Measurements from ENCODE around the gene TAS1R3.

DNA sequence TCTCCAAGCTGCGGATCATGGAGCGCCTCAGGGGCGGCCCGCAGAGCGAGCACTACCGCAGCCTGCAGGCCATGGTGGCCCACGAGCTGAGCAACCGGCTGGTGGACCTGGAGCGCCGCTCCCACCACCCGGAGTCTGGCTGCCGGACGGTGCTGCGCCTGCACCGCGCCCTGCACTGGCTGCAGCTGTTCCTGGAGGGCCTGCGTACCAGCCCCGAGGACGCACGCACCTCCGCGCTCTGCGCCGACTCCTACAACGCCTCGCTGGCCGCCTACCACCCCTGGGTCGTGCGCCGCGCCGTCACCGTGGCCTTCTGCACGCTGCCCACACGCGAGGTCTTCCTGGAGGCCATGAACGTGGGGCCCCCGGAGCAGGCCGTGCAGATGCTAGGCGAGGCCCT is 3.8 kb upstream of the TAS1R3 start:
- TF ChIP-seq EP300 (conservative IDR thresholded peaks at IDR 0.05; ENCODE audit: poor library complexity, severe bottlenecking) (no peak), TAF1 (IDR thresholded peaks at IDR 0.05; ENCODE audit: low read depth) (no peak), EZH2 (IDR thresholded peaks at IDR 0.05; ENCODE audit: borderline replicate concordance, insufficient read depth, low read length, poor library complexity, severe bottlenecking) (no peak), RAD21 (conservative IDR thresholded peaks at IDR 0.05) (no peak)
- TF ChIP-seq, protein P1, sequence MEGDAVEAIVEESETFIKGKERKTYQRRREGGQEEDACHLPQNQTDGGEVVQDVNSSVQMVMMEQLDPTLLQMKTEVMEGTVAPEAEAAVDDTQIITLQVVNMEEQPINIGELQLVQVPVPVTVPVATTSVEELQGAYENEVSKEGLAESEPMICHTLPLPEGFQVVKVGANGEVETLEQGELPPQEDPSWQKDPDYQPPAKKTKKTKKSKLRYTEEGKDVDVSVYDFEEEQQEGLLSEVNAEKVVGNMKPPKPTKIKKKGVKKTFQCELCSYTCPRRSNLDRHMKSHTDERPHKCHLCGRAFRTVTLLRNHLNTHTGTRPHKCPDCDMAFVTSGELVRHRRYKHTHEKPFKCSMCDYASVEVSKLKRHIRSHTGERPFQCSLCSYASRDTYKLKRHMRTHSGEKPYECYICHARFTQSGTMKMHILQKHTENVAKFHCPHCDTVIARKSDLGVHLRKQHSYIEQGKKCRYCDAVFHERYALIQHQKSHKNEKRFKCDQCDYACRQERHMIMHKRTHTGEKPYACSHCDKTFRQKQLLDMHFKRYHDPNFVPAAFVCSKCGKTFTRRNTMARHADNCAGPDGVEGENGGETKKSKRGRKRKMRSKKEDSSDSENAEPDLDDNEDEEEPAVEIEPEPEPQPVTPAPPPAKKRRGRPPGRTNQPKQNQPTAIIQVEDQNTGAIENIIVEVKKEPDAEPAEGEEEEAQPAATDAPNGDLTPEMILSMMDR (IDR thresholded peaks at IDR 0.05; ENCODE audit: poor library complexity, severe bottlenecking), result no peak
- TF ChIP-seq, protein P2, sequence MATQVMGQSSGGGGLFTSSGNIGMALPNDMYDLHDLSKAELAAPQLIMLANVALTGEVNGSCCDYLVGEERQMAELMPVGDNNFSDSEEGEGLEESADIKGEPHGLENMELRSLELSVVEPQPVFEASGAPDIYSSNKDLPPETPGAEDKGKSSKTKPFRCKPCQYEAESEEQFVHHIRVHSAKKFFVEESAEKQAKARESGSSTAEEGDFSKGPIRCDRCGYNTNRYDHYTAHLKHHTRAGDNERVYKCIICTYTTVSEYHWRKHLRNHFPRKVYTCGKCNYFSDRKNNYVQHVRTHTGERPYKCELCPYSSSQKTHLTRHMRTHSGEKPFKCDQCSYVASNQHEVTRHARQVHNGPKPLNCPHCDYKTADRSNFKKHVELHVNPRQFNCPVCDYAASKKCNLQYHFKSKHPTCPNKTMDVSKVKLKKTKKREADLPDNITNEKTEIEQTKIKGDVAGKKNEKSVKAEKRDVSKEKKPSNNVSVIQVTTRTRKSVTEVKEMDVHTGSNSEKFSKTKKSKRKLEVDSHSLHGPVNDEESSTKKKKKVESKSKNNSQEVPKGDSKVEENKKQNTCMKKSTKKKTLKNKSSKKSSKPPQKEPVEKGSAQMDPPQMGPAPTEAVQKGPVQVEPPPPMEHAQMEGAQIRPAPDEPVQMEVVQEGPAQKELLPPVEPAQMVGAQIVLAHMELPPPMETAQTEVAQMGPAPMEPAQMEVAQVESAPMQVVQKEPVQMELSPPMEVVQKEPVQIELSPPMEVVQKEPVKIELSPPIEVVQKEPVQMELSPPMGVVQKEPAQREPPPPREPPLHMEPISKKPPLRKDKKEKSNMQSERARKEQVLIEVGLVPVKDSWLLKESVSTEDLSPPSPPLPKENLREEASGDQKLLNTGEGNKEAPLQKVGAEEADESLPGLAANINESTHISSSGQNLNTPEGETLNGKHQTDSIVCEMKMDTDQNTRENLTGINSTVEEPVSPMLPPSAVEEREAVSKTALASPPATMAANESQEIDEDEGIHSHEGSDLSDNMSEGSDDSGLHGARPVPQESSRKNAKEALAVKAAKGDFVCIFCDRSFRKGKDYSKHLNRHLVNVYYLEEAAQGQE (IDR thresholded peaks at IDR 0.05; ENCODE audit: borderline replicate concordance), result no peak

Data from neural cell (in vitro differentiated cells).